ENCODE measurements around the gene NPRL2.

NPRL2 gene

GRCh38 chr3:50380405-50381085 lies 30.0 kb upstream of the NPRL2 start:
- DNase-seq (ENCODE audit: low read depth, low spot score), result no peak
- H3K36me3 ChIP-seq (ENCODE audit: insufficient read depth, insufficient read length, low read length), result no peaks in the 10 kb centered on the region
- no peak for TF ChIP-seq YY1 (IDR thresholded peaks at IDR 0.05; ENCODE audit: insufficient read depth, insufficient read length)
- H3K4me1 ChIP-seq (ENCODE audit: insufficient read depth, insufficient read length), result peaks cover 6% of the 10 kb centered on the region
- H3K27me3 ChIP-seq (ENCODE audit: insufficient read depth, insufficient read length), result no peaks in the 10 kb centered on the region
- no peak overlapping the region for H3K9ac ChIP-seq (ENCODE audit: insufficient read length, low read depth)
- H3K4me3 ChIP-seq (ENCODE audit: insufficient read length, low read depth), result no peak overlapping the region
- no peaks in the 10 kb centered on the region for H3K9me3 ChIP-seq (ENCODE audit: insufficient read depth, low read length)

- no peak for DNase-seq (ENCODE audit: low read depth, low spot score)
- TF ChIP-seq SUZ12 (IDR thresholded peaks at IDR 0.05; ENCODE audit: extremely low read depth, insufficient read depth, insufficient read length), result no peak
- TF ChIP-seq YY1 (IDR thresholded peaks at IDR 0.05; ENCODE audit: insufficient read depth, insufficient read length), result no peak
- TF ChIP-seq ZNF274 (IDR thresholded peaks at IDR 0.05; ENCODE audit: low read depth, low read length), result no peak
- H3K9me3 ChIP-seq (ENCODE audit: insufficient read depth, low read length), result no peaks in the 10 kb centered on the region
- no peaks in the 10 kb centered on the region for H3K36me3 ChIP-seq (ENCODE audit: insufficient read depth, insufficient read length, low read length)
- no peak overlapping the region for H3K9ac ChIP-seq (ENCODE audit: insufficient read length, low read depth)
- no peaks in the 10 kb centered on the region for H3K27me3 ChIP-seq (ENCODE audit: insufficient read depth, insufficient read length)
- peaks cover 15% of the 10 kb centered on the region for H3K4me1 ChIP-seq (ENCODE audit: insufficient read depth, insufficient read length)
- H3K4me3 ChIP-seq (ENCODE audit: insufficient read length, low read depth), result no peak overlapping the region
Observed at GRCh38 chr3:50378757-50379156, 28.2 kb upstream of the NPRL2 start.

- TF ChIP-seq YY1 (IDR thresholded peaks at IDR 0.05; ENCODE audit: insufficient read depth, insufficient read length), result no peak
- no peak for TF ChIP-seq SUZ12 (IDR thresholded peaks at IDR 0.05; ENCODE audit: extremely low read depth, insufficient read depth, insufficient read length)
- no peak for TF ChIP-seq ZNF274 (IDR thresholded peaks at IDR 0.05; ENCODE audit: low read depth, low read length)
- Histone ChIP-seq H3K9ac (ENCODE audit: insufficient read length, low read depth) (no peak overlapping the region), H3K4me1 (ENCODE audit: insufficient read depth, insufficient read length) (peaks cover 15% of the 10 kb centered on the region), H3K36me3 (ENCODE audit: insufficient read depth, insufficient read length, low read length) (no peaks in the 10 kb centered on the region), H3K9me3 (ENCODE audit: insufficient read depth, low read length) (no peaks in the 10 kb centered on the region), H3K4me3 (ENCODE audit: insufficient read length, low read depth) (no peak overlapping the region), H3K27me3 (ENCODE audit: insufficient read depth, insufficient read length) (no peaks in the 10 kb centered on the region)
- no peak for DNase-seq (ENCODE audit: low read depth, low spot score)
Observed at GRCh38 chr3:50378024-50378423, 27.4 kb upstream of the NPRL2 start.

GRCh38 chr3:50375258-50375931 lies 24.8 kb upstream of the NPRL2 start:
- no peak for DNase-seq (ENCODE audit: low read depth, low spot score)
- no peak overlapping the region for H3K4me3 ChIP-seq (ENCODE audit: insufficient read length, low read depth)
- peak overlapping the region; percentile 36 for H3K9ac ChIP-seq (ENCODE audit: insufficient read length, low read depth)
- peaks cover 29% of the 10 kb centered on the region for H3K4me1 ChIP-seq (ENCODE audit: insufficient read depth, insufficient read length)
- no peaks in the 10 kb centered on the region for H3K9me3 ChIP-seq (ENCODE audit: insufficient read depth, low read length)
- no peaks in the 10 kb centered on the region for H3K27me3 ChIP-seq (ENCODE audit: insufficient read depth, insufficient read length)
- H3K36me3 ChIP-seq (ENCODE audit: insufficient read depth, insufficient read length, low read length), result no peaks in the 10 kb centered on the region
- TF ChIP-seq YY1 (IDR thresholded peaks at IDR 0.05; ENCODE audit: insufficient read depth, insufficient read length), result no peak
- TF ChIP-seq ZNF274 (IDR thresholded peaks at IDR 0.05; ENCODE audit: low read depth, low read length), result no peak
- no peak for TF ChIP-seq SUZ12 (IDR thresholded peaks at IDR 0.05; ENCODE audit: extremely low read depth, insufficient read depth, insufficient read length)

- H3K9me3 ChIP-seq (ENCODE audit: insufficient read depth, low read length), result no peaks in the 10 kb centered on the region
- DNase-seq (ENCODE audit: low read depth, low spot score), result no peak
- H3K36me3 ChIP-seq (ENCODE audit: insufficient read depth, insufficient read length, low read length), result no peaks in the 10 kb centered on the region
- no peak overlapping the region for H3K4me3 ChIP-seq (ENCODE audit: insufficient read length, low read depth)
- TF ChIP-seq YY1 (IDR thresholded peaks at IDR 0.05; ENCODE audit: insufficient read depth, insufficient read length), result no peak
- no peaks in the 10 kb centered on the region for H3K27me3 ChIP-seq (ENCODE audit: insufficient read depth, insufficient read length)
- H3K4me1 ChIP-seq (ENCODE audit: insufficient read depth, insufficient read length), result peaks cover 29% of the 10 kb centered on the region
- H3K9ac ChIP-seq (ENCODE audit: insufficient read length, low read depth), result peak overlapping the region; percentile 36
Observed at GRCh38 chr3:50374363-50375257, 24.0 kb upstream of the NPRL2 start.

GRCh38 chr3:50373146-50374051 lies 22.8 kb upstream of the NPRL2 start:
- peaks cover 27% of the 10 kb centered on the region for H3K4me1 ChIP-seq (ENCODE audit: insufficient read depth, insufficient read length)
- DNase-seq (ENCODE audit: low read depth, low spot score), result no peak

More at GRCh38 chr3:50373146-50374051, 22.8 kb upstream of the NPRL2 start:
- Histone ChIP-seq H3K36me3 (ENCODE audit: insufficient read depth, insufficient read length, low read length) (no peaks in the 10 kb centered on the region), H3K4me3 (ENCODE audit: insufficient read length, low read depth) (no peak overlapping the region), H3K9ac (ENCODE audit: insufficient read length, low read depth) (no peak overlapping the region), H3K9me3 (ENCODE audit: insufficient read depth, low read length) (no peaks in the 10 kb centered on the region), H3K27me3 (ENCODE audit: insufficient read depth, insufficient read length) (no peaks in the 10 kb centered on the region)
- no peak for TF ChIP-seq YY1 (IDR thresholded peaks at IDR 0.05; ENCODE audit: insufficient read depth, insufficient read length)
- TF ChIP-seq SUZ12 (IDR thresholded peaks at IDR 0.05; ENCODE audit: extremely low read depth, insufficient read depth, insufficient read length), result no peak

All from NT2/D1 (cell line).